Measurements from ENCODE around the gene RDH14. TPM values are rescaled to one million over a fixed set of nuclear protein-coding genes. Genes with fewer than 3 reads are reported as not detected.

RDH14 gene
- polyA plus RNA-seq, 2 of the 4 experiments (the other 2 are of a cell fraction) = 37.0 to 44.5 TPM

DNA sequence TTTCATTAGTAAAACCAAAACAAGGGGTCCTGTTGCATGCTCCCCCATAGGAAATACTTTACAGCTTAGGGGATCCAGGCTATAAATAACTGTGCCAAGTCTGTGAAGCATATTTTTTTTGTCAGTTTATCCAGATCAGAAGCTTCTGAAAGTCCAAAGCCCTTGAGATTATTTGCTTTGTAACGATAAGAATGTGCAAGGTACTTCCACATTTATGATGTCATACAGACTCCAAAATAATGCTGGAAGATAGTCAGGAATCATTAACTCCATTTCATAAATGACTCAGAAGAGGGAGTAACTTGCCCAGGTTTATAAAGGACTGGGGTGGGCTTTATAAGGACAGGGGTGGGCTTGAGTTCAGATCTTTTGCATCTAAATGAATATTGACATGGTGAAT lies 29.3 kb downstream of the RDH14 start:
- Histone ChIP-seq H3K27ac (no peak overlapping the region), H3K4me2 (no peak overlapping the region), H3K4me3 (no peak overlapping the region), H3K9me3 (no peaks in the 10 kb centered on the region), H3K4me1 (no peaks in the 10 kb centered on the region)
- POLR2A ChIA-PET = no interaction called here
- CTCF ChIA-PET = interaction anchor here (8.3 kb wide), 1 partner anchor 11 kb away, joined by 88 read pairs; no protein-coding TSS in a partner anchor
- no peak for FAIRE-seq
- DNase-seq (ENCODE audit: low read depth in 1 of 2, low spot score in 1 of 2) = no peak
- ATAC-seq = no peak
- 14% methylated on average over 1 of the region's 1 CpG for WGBS (ENCODE audit: missing lambda C conversion rate)
- TF ChIP-seq, protein P1, sequence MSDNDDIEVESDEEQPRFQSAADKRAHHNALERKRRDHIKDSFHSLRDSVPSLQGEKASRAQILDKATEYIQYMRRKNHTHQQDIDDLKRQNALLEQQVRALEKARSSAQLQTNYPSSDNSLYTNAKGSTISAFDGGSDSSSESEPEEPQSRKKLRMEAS (IDR thresholded peaks at IDR 0.05) = no peak
- no peak for TF ChIP-seq RFX5 (IDR thresholded peaks at IDR 0.05)
- TF ChIP-seq, protein P2, sequence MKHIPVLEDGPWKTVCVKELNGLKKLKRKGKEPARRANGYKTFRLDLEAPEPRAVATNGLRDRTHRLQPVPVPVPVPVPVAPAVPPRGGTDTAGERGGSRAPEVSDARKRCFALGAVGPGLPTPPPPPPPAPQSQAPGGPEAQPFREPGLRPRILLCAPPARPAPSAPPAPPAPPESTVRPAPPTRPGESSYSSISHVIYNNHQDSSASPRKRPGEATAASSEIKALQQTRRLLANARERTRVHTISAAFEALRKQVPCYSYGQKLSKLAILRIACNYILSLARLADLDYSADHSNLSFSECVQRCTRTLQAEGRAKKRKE (CRISPR knock-in tag; IDR thresholded peaks at IDR 0.05; ENCODE audit: low read depth) = no peak
- no peak for TF ChIP-seq BHLHE40 (IDR thresholded peaks at IDR 0.05; ENCODE audit: low read depth, low read length)
- no peak for TF ChIP-seq FOSB (CRISPR knock-in tag; IDR thresholded peaks at IDR 0.05)
- no peak for TF ChIP-seq KDM5A (IDR thresholded peaks at IDR 0.05)
- TF ChIP-seq CEBPB (IDR thresholded peaks at IDR 0.05) = no peak
- no peak for TF ChIP-seq NFE2L2 (conservative IDR thresholded peaks at IDR 0.05; ENCODE audit: low read length)
- TF ChIP-seq EP300 (IDR thresholded peaks at IDR 0.05) = no peak
- TF ChIP-seq ESRRA (IDR thresholded peaks at IDR 0.05; ENCODE audit: borderline replicate concordance, low read length) = no peak
- TF ChIP-seq, protein P3, sequence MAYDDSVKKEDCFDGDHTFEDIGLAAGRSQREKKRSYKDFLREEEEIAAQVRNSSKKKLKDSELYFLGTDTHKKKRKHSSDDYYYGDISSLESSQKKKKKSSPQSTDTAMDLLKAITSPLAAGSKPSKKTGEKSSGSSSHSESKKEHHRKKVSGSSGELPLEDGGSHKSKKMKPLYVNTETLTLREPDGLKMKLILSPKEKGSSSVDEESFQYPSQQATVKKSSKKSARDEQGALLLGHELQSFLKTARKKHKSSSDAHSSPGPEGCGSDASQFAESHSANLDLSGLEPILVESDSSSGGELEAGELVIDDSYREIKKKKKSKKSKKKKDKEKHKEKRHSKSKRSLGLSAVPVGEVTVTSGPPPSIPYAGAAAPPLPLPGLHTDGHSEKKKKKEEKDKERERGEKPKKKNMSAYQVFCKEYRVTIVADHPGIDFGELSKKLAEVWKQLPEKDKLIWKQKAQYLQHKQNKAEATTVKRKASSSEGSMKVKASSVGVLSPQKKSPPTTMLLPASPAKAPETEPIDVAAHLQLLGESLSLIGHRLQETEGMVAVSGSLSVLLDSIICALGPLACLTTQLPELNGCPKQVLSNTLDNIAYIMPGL (CRISPR knock-in tag; IDR thresholded peaks at IDR 0.05; ENCODE audit: borderline replicate concordance) = no peak
- TF ChIP-seq FOSL2 (IDR thresholded peaks at IDR 0.05) = no peak
- TF ChIP-seq FOSL2 (CRISPR knock-in tag; IDR thresholded peaks at IDR 0.05) = no peak
- TF ChIP-seq HOXB5 (CRISPR knock-in tag; IDR thresholded peaks at IDR 0.05) = no peak
- no peak for TF ChIP-seq GATA3 (IDR thresholded peaks at IDR 0.05; ENCODE audit: borderline replicate concordance)
- TF ChIP-seq TP53 (CRISPR knock-in tag; IDR thresholded peaks at IDR 0.05) = no peak
- TF ChIP-seq, protein P4, sequence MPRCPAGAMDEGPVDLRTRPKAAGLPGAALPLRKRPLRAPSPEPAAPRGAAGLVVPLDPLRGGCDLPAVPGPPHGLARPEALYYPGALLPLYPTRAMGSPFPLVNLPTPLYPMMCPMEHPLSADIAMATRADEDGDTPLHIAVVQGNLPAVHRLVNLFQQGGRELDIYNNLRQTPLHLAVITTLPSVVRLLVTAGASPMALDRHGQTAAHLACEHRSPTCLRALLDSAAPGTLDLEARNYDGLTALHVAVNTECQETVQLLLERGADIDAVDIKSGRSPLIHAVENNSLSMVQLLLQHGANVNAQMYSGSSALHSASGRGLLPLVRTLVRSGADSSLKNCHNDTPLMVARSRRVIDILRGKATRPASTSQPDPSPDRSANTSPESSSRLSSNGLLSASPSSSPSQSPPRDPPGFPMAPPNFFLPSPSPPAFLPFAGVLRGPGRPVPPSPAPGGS (IDR thresholded peaks at IDR 0.05) = no peak
- TF ChIP-seq, protein P5, sequence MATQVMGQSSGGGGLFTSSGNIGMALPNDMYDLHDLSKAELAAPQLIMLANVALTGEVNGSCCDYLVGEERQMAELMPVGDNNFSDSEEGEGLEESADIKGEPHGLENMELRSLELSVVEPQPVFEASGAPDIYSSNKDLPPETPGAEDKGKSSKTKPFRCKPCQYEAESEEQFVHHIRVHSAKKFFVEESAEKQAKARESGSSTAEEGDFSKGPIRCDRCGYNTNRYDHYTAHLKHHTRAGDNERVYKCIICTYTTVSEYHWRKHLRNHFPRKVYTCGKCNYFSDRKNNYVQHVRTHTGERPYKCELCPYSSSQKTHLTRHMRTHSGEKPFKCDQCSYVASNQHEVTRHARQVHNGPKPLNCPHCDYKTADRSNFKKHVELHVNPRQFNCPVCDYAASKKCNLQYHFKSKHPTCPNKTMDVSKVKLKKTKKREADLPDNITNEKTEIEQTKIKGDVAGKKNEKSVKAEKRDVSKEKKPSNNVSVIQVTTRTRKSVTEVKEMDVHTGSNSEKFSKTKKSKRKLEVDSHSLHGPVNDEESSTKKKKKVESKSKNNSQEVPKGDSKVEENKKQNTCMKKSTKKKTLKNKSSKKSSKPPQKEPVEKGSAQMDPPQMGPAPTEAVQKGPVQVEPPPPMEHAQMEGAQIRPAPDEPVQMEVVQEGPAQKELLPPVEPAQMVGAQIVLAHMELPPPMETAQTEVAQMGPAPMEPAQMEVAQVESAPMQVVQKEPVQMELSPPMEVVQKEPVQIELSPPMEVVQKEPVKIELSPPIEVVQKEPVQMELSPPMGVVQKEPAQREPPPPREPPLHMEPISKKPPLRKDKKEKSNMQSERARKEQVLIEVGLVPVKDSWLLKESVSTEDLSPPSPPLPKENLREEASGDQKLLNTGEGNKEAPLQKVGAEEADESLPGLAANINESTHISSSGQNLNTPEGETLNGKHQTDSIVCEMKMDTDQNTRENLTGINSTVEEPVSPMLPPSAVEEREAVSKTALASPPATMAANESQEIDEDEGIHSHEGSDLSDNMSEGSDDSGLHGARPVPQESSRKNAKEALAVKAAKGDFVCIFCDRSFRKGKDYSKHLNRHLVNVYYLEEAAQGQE (IDR thresholded peaks at IDR 0.05) = no peak
- no peak for TF ChIP-seq EHMT2 (IDR thresholded peaks at IDR 0.05; ENCODE audit: low read depth)
- no peak for TF ChIP-seq MYC (IDR thresholded peaks at IDR 0.05; ENCODE audit: borderline replicate concordance, low read length)
- TF ChIP-seq HOXA7 (CRISPR knock-in tag; IDR thresholded peaks at IDR 0.05) = no peak

All from A549 (cell line).